Naive thymus-derived CD8-positive, alpha-beta T cell (primary cell): Measurements from ENCODE around the gene RASA3. TPM values are rescaled to one million over a fixed set of nuclear protein-coding genes. Genes with fewer than 3 reads are reported as not detected.
"Not testable (repeated sequence)": the region's sequence is repeated elsewhere in the genome, so short reads cannot be mapped to it uniquely, and the experiment has no call there.

ENCODE experiments used
- ATAC-seq, 2 donors: fragments of 150-1000 bp; cut with Tn5 transposase in 1 of 2; sonication (Bioruptor Pico), chemical (Tn5 transposase) in 1 of 2; 1 replicate in 1 of 2; 2 replicates in 1 of 2; pipeline ENCODE4 v1.10.0; 2021; ENCODE audit warnings: mild to moderate bottlenecking in 2 of 2, moderate library complexity in 2 of 2
- POLR2A ChIA-PET: fragments of 350-600 bp; sonication (Branson Sonifier 250); formaldehyde crosslinking; loops from one replicate; lab custom pipeline; 2021; ENCODE audit warnings: antibody characterized with exemption; lab: Charles Lee
- DNase-seq, 10 donors: peaks; one replicate each; pipeline versions ENCODE4 v3.0.0 to v3.0.0-alpha.2; 2020 to 2022
- H3K27ac Mint-ChIP-seq, 10 donors: one replicate each; pipeline ENCODE4 v1.8.0; 2020 to 2022; ENCODE audit warnings: mild to moderate bottlenecking in 10 of 10, mixed read lengths in 10 of 10, moderate library complexity in 4 of 10, inconsistent platforms in 1 of 10
- H3K27me3 Mint-ChIP-seq, 5 donors: one replicate each; pipeline ENCODE4 v1.8.0; 2021 to 2022; ENCODE audit warnings: mixed read lengths in 5 of 5
- H3K36me3 Mint-ChIP-seq, 3 donors: one replicate each; pipeline ENCODE4 v1.8.0; 2020 to 2022; ENCODE audit warnings: mixed read lengths in 3 of 3, mild to moderate bottlenecking in 2 of 3, inconsistent platforms in 1 of 3
- H3K4me1 Mint-ChIP-seq, 4 donors: one replicate each; pipeline ENCODE4 v1.8.0; 2021 to 2022; ENCODE audit warnings: mixed read lengths in 4 of 4
- H3K4me3 Mint-ChIP-seq, 10 donors: one replicate each; pipeline ENCODE4 v1.8.0; 2020 to 2022; ENCODE audit warnings: mild to moderate bottlenecking in 10 of 10, mixed read lengths in 10 of 10, moderate library complexity in 6 of 10, inconsistent platforms in 1 of 10
- H3K9me3 Mint-ChIP-seq, 9 donors: one replicate each; pipeline ENCODE4 v1.8.0; 2020 to 2022; ENCODE audit warnings: mixed read lengths in 9 of 9, mild to moderate bottlenecking in 3 of 9, inconsistent platforms in 1 of 9, moderate library complexity in 1 of 9
- polyA plus RNA-seq, 3 donors: library from polyadenylated mRNA; unstranded; fragments of 300-500 nt; fragmentation: Illumina TruSeq; gene quantifications; one replicate each; pipeline ENCODE4 v1.2.3, GENCODE V29; 2021
- total RNA-seq, 8 experiments: library from RNA in 2 of 8; stranded (reverse) in 2 of 8; gene quantifications; one replicate each; pipeline ENCODE4 v1.2.3 and lab custom pipeline; 2021 to 2026

The RASA3 gene
- total and polyA plus RNA-seq, 5 experiments from 2014 or later, result 62.2 to 196 (median 169) TPM

DNA sequence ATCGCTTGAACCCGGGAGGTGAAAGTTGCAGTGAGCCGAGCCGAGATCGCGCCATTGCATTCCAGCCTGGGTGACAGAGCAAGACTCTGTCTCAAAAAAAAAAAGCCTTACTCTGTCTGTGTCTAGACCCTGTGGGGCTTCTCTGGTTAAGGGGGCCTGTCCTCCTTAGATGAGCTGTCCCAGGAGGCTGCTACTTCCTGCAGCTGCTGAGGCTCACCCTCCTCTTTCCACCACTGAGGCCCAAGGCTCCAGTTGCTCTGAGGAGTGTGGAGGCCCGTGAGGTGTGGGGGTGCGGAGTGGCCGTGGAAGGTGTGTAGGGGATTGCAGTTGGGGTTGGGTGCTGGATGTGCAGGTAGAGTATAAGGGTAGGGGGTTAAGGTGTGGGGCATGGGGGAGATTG lies 22.1 kb upstream of the RASA3 start:
- H3K4me3 Mint-ChIP-seq, result peak overlapping the region; percentile 76 to 94 (median 86)
- H3K4me1 Mint-ChIP-seq, result peaks cover 46 to 82% (median 79%) of the 10 kb centered on the region in 4 donors
- POLR2A ChIA-PET, result interaction anchor here (0.7 to 1.8 kb wide), 8 partner anchors 10 to 88 kb away, joined by 3 to 18 read pairs (median 3); no protein-coding TSS in a partner anchor
- peaks cover 0 to 21% (median 12%) of the 10 kb centered on the region in 9 donors for H3K9me3 Mint-ChIP-seq
- no peaks in the 10 kb centered on the region for H3K27me3 Mint-ChIP-seq
- ATAC-seq (peak; percentile 47 to 61), DNase-seq (peak in 4 of 10 donors; percentile 44 to 58 (median 50))
- peaks cover 0 to 17% (median 0%) of the 10 kb centered on the region in 3 donors for H3K36me3 Mint-ChIP-seq
- H3K27ac Mint-ChIP-seq, result peak overlapping the region in 9 of 10 donors; percentile 97 to 100 (median 98)

DNA sequence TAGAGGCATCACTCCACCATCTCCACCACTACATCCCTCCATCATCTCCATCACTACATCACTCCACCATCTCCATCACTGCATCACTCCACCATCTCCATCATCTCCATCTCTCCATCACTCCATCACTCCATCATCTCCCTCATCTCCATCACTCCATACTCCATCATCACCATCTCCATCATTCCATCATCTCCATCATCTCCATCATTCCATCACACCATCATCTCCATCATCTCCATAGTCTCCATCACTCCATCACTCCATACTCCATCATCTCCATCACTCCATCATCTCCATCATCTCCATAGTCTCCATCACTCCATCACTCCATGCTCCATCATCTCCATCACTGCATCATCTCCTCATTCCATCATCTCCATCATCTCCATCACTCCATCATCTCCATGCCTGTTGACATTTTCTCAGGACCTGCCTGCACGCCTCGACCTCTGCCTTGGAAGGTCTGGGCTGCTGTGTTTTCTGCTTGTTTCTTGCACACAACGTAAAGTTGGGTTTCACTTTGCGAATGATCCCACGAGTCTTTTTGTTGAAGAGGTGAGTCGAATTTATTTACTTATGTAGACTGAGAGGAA lies 21.2 kb upstream of the RASA3 start:
- Mint-ChIP-seq H3K27me3 (no peaks in the 10 kb centered on the region), H3K36me3 (peaks cover 0 to 10% (median 2%) of the 10 kb centered on the region in 3 donors), H3K27ac (peak overlapping the region in 9 of 10 donors; percentile 97 to 100 (median 98)), H3K9me3 (peaks cover 0 to 13% (median 7%) of the 10 kb centered on the region in 9 donors), H3K4me3 (peak overlapping the region; percentile 76 to 94 (median 86)), H3K4me1 (peaks cover 45 to 83% (median 81%) of the 10 kb centered on the region in 4 donors)
- DNase-seq (no peak), ATAC-seq (no peak)
- POLR2A ChIA-PET, result interaction anchor here (1.0 to 4.0 kb wide), 7 partner anchors 8 to 88 kb away, joined by 3 to 27 read pairs (median 18); no protein-coding TSS in a partner anchor

DNA sequence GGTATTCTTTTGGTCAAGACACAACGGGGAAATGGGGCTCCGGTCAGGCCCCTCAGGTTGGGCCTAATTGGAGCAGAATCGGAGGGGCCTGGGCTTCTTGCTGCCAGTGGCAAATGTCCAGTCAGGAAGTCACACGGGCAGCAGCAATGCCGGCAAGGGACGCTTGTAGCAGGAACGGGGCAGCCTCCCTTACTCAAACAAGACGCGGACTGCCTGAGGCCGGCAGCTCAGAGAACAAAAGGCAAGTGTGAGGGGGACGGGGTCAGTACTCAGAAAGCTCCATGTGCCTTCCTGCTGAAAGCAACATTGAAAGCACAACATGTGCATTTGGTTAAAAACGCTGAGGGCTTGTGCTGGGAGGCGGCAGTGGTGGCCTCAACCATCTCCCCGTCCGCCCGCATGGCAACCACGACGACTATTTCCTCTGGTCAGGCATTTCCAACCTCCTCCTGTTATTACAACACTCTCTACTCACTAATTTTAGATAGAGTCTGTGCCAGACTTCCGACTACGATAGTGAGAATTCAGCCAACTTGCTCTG lies 20.5 kb upstream of the RASA3 start:
- H3K4me1 Mint-ChIP-seq, result peaks cover 42 to 84% (median 82%) of the 10 kb centered on the region in 4 donors
- H3K36me3 Mint-ChIP-seq, result peaks cover 0 to 4% (median 2%) of the 10 kb centered on the region in 3 donors
- H3K27me3 Mint-ChIP-seq, result no peaks in the 10 kb centered on the region
- peak overlapping the region; percentile 26 to 94 (median 85) for H3K4me3 Mint-ChIP-seq
- H3K27ac Mint-ChIP-seq, result peak overlapping the region in 9 of 10 donors; percentile 97 to 100 (median 99)
- POLR2A ChIA-PET, result interaction anchor here (0.9 to 4.0 kb wide), 9 partner anchors 8 to 71 kb away, joined by 3 to 27 read pairs (median 18); no protein-coding TSS in a partner anchor
- H3K9me3 Mint-ChIP-seq, result peaks cover 0 to 12% (median 4%) of the 10 kb centered on the region in 9 donors
- DNase-seq (no peak), ATAC-seq (no peak)

DNA sequence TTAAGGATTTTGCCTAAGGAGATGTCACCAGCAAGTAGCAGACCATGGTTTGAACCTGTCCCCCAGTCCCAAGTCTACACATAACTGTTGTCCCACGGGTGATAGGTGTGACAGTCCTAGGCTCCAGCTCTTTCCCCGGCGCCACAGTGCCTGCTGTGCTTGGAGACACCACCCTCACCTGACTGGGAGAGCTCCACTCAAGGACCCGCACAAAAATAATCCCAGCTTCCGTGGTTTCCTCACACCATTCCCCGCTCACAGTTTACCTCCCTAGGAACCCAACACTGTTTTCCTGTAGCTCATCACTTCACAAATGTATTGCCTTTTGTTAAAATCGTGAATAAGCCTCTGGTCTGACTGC lies 19.8 kb upstream of the RASA3 start:
- DNase-seq, result no peak
- peak overlapping the region in 9 of 10 donors; percentile 97 to 100 (median 99) for H3K27ac Mint-ChIP-seq
- POLR2A ChIA-PET, result interaction anchor here (0.8 to 4.0 kb wide), 15 partner anchors 9 to 74 kb away, joined by 3 to 27 read pairs (median 5); partner anchors contain the start of gene RASA3
- peaks cover 39 to 82% (median 78%) of the 10 kb centered on the region in 4 donors for H3K4me1 Mint-ChIP-seq
- H3K36me3 Mint-ChIP-seq, result peaks cover 0 to 4% (median 2%) of the 10 kb centered on the region in 3 donors
- peak overlapping the region in 8 of 10 donors; percentile 67 to 84 (median 80) for H3K4me3 Mint-ChIP-seq
- H3K9me3 Mint-ChIP-seq, result peaks cover 0 to 12% (median 2%) of the 10 kb centered on the region in 9 donors
- no peaks in the 10 kb centered on the region for H3K27me3 Mint-ChIP-seq
- no peak for ATAC-seq

DNA sequence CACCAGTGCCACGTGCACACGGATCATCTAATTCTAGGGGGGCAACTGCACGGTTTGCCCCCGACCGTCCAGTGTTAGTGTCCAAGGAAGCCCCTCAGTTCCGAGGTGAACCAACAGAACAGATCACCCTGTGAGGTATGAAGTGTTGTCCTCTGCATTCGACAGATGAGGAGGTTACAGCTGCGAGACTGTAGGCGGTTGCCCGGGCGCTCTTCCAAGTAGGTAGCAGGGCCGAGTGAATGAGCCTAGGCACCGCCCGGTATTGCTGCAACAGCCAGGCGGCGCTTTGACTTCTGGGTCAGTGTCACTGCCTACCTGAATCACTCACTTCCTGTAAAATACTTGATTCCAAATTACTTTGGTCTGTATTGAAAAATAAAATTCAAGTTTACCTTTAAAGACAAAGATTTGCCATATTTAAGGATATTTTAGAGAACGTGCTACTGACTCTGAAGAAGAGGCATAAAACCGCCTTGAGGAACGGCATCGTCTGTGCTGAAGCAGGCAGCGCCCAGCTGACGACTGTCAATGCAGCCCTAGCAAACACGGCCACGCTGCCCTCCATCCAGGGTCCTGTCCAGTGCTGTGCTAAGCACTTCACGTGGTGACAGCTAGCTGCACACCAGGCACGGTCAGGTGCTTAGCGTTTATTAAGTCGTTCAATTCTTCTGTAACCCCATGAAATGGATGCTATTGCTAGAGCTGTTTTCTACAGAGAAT lies 19.3 kb upstream of the RASA3 start:
- Mint-ChIP-seq H3K36me3 (peaks cover 0 to 3% (median 2%) of the 10 kb centered on the region in 3 donors), H3K27me3 (no peaks in the 10 kb centered on the region), H3K4me1 (peaks cover 40 to 81% (median 77%) of the 10 kb centered on the region in 4 donors), H3K27ac (peak overlapping the region in 9 of 10 donors; percentile 97 to 100 (median 99)), H3K9me3 (peaks cover 0 to 12% (median 2%) of the 10 kb centered on the region in 9 donors), H3K4me3 (peak overlapping the region; percentile 65 to 84 (median 79))
- DNase-seq (peak in 8 of 10 donors; percentile 33 to 82 (median 60)), ATAC-seq (peak; percentile 26)
- POLR2A ChIA-PET, result interaction anchor here (0.6 to 4.0 kb wide), 21 partner anchors 9 to 129 kb away, joined by 3 to 27 read pairs (median 5); partner anchors contain the start of gene RASA3

DNA sequence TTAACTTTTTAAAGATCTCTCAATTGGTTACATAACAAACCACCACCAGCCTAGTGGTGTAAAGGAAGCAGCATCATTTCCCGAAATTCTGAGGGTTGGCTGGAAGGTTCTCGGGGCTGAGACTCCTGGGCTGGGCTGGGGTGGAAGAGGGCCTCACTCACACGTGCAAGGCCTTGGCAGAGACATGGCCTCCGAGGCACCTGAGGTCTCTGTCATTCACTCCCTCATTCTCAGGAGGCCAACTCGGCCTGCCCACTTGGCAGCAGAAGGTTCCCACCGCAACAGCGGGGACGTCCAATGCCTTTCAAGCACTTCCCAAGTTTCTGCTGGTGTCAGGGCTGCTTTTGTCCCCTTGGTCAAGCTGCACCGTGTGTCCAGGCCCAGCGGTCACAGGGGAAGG lies 18.6 kb upstream of the RASA3 start:
- peak overlapping the region in 9 of 10 donors; percentile 97 to 100 (median 99) for H3K27ac Mint-ChIP-seq
- H3K36me3 Mint-ChIP-seq, result peaks cover 0 to 9% (median 2%) of the 10 kb centered on the region in 3 donors
- H3K9me3 Mint-ChIP-seq, result peaks cover 0 to 12% (median 0%) of the 10 kb centered on the region in 9 donors
- peak overlapping the region; percentile 65 to 84 (median 79) for H3K4me3 Mint-ChIP-seq
- no peak for DNase-seq
- peaks cover 38 to 82% (median 80%) of the 10 kb centered on the region in 4 donors for H3K4me1 Mint-ChIP-seq
- ATAC-seq, result no peak
- POLR2A ChIA-PET, result interaction anchor here (1.0 to 4.0 kb wide), 17 partner anchors 8 to 129 kb away, joined by 3 to 27 read pairs (median 5); partner anchors contain the start of gene RASA3
- H3K27me3 Mint-ChIP-seq, result no peaks in the 10 kb centered on the region

DNA sequence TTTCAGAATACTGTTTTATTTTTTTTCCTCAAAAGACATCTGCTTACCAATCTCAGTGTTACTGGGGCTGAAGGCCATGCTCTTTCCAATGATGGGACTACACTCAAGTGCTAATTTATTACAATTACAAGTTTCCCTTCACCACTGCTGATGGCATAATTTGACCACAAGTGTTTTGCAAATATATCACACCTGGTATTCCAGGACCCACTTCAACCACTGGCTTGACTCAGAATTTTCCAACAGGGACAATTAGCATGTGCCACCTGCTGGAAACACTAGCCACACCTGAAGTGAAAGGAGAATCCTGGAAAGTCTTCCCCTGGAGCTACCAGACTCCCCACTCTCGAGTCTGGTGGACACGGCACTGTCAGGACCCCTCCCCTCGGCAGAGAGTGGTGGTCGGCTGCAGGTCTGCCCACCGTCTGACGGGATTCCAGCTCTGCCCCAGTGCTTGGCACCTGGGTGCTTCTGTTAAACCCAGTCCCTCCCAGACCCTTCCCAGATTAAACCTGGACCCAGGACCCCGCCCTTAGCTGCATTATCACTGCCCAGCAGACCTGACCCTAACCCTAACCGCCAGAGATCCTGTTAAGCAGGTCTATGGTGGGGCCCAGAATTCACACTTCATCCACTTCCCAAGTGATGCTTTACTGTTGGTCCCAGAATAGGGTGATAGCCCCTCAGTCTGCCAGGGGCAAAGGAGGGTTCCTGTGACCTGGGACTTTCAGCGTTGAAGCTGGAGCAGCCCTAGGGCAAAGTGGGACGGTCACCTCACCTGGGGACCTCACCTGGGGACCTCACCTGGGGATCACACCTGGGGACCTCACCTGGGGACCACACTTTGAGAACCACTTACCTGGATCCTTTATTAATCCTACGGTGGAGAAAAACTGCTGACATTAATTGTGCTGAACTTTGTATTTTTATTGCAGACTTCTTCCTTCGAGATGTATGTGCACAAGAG lies 17.6 kb upstream of the RASA3 start:
- Mint-ChIP-seq H3K9me3 (peaks cover 0 to 12% (median 0%) of the 10 kb centered on the region in 9 donors), H3K27me3 (no peaks in the 10 kb centered on the region), H3K27ac (peak overlapping the region in 9 of 10 donors; percentile 97 to 100 (median 99)), H3K4me3 (peak overlapping the region; percentile 65 to 90 (median 81)), H3K4me1 (peaks cover 40 to 91% (median 89%) of the 10 kb centered on the region in 4 donors), H3K36me3 (peaks cover 0 to 9% (median 2%) of the 10 kb centered on the region in 3 donors)
- DNase-seq (no peak), ATAC-seq (no peak)
- POLR2A ChIA-PET, result interaction anchor here (0.6 to 4.0 kb wide), 10 partner anchors 7 to 73 kb away, joined by 3 to 27 read pairs (median 14); no protein-coding TSS in a partner anchor

DNA sequence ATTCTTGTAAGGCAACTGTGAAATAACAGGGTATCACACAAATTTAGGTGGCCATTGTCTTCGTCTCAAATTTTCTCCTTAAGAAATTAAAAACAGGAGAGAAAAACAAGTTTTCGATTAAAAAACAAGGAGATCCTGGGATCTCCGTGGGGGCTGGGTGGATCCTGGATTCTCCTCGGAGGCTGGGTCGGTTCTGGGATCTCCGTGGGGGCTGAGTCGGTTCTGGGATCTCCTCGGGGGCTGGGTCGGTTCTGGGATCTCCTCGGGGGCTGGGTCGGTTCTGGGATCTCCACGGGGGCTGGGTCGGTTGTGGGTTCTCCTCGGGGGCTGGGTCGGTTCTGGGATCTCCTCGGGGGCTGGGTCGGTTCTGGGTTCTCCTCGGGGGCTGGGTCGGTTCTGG lies 16.5 kb upstream of the RASA3 start:
- ATAC-seq, result not testable (repeated sequence)

DNA sequence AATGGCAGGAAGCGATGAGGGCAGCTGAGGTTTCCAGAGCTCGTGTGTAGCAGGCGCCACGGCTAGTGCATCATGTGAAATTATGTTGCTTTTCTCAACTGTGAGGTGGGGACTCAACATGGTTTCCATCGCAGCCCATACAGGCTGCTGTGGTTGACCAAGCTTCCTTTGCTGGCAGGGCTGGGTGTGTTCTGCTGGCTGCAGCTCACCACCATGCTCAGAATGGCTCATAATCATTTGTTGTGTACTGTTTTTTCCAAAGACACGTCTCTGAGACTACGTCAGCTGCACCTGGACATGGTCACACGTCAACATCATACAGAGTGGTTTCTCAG lies 16.1 kb upstream of the RASA3 start:
- no peaks in the 10 kb centered on the region for H3K27me3 Mint-ChIP-seq
- H3K27ac Mint-ChIP-seq, result peak overlapping the region in 9 of 10 donors; percentile 97 to 100 (median 99)
- DNase-seq (peak in 9 of 10 donors; percentile 65 to 98 (median 88)), ATAC-seq (peak; percentile 87 to 89)
- H3K9me3 Mint-ChIP-seq, result peaks cover 0 to 5% (median 0%) of the 10 kb centered on the region in 9 donors
- POLR2A ChIA-PET, result interaction anchor here (0.7 to 1.6 kb wide), 29 partner anchors 8 to 105 kb away, joined by 3 to 23 read pairs (median 7); partner anchors contain the start of gene RASA3
- peak overlapping the region; percentile 55 to 90 (median 83) for H3K4me3 Mint-ChIP-seq
- H3K4me1 Mint-ChIP-seq, result peaks cover 31 to 86% (median 85%) of the 10 kb centered on the region in 4 donors
- H3K36me3 Mint-ChIP-seq, result peaks cover 0 to 9% (median 2%) of the 10 kb centered on the region in 3 donors

More for the DNA sequence above, 16.5 kb upstream of the RASA3 start:
- Mint-ChIP-seq H3K4me1 (peaks cover 34 to 89% (median 89%) of the 10 kb centered on the region in 4 donors), H3K4me3 (peak overlapping the region; percentile 55 to 90 (median 83)), H3K27ac (peak overlapping the region in 9 of 10 donors; percentile 97 to 100 (median 99))
- H3K36me3 Mint-ChIP-seq, H3K27me3 Mint-ChIP-seq, H3K9me3 Mint-ChIP-seq, DNase-seq: not testable (repeated sequence)
- POLR2A ChIA-PET, result interaction anchor here (0.7 to 1.6 kb wide), 26 partner anchors 9 to 83 kb away, joined by 3 to 23 read pairs (median 8); partner anchors contain the start of gene RASA3

DNA sequence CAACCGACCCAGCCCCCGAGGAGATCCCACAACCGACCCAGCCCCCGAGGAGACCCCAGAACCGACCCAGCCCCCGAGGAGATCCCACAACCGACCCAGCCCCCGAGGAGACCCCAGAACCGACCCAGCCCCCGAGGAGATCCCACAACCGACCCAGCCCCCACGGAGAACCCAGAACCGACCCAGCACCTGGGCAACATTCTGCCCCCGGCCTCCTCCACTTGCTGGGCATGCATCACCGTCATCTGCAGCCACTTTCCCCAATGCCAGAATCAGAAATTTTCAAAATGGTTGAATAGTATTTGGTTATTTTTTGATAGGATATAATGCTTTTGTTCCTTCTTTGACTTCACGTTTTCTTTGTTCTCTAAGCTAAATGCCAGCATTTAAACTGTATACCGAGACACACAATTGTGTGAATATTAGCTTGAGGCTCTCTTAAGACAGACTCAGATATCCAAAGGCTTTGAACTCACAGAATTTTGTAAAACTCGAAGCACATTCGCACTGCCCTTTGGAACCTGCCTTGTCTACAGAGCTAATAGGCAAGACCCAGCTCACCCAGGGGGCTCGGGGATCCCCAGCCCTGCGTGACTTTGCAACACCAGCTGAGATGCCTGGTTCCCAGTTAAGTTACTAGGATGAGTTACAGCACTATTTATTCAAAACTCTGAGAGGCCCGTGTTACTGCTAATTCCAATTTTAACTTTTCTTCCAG lies 15.5 kb upstream of the RASA3 start:
- peak overlapping the region; percentile 55 to 90 (median 83) for H3K4me3 Mint-ChIP-seq
- no peaks in the 10 kb centered on the region for H3K9me3 Mint-ChIP-seq
- peaks cover 26 to 80% (median 80%) of the 10 kb centered on the region in 4 donors for H3K4me1 Mint-ChIP-seq
- ATAC-seq (peak; percentile 20 to 24), DNase-seq (peak in 1 of 10 donors; percentile 89)
- POLR2A ChIA-PET, result interaction anchor here (0.7 to 1.6 kb wide), 29 partner anchors 8 to 105 kb away, joined by 3 to 23 read pairs (median 7); partner anchors contain the start of gene RASA3
- peak overlapping the region in 9 of 10 donors; percentile 97 to 100 (median 99) for H3K27ac Mint-ChIP-seq
- no peaks in the 10 kb centered on the region for H3K27me3 Mint-ChIP-seq
- peaks cover 0 to 9% (median 2%) of the 10 kb centered on the region in 3 donors for H3K36me3 Mint-ChIP-seq
